GM23338 (cell line): ENCODE data around the gene MTA2.
"Not testable (repeated sequence)": the region's sequence is repeated elsewhere in the genome, so short reads cannot be mapped to it uniquely, and the experiment has no call there.

Source experiments
- CTCF ChIP-seq, 2 experiments: fragments of 200-600 bp in 1 of 2; sonication (generic) in 1 of 2; conservative IDR thresholded peaks; 2 replicates each; pipeline versions ENCODE4 v1.5.1 to v1.6.1; 2016 to 2017; ENCODE audit warnings: antibody characterized with exemption in 2 of 2, low read depth in 2 of 2, mild to moderate bottlenecking in 2 of 2, moderate library complexity in 1 of 2
- EZH2phosphoT487 ChIP-seq: fragments of 200-600 bp; sonication (generic); IDR thresholded peaks from one replicate; pipeline ENCODE4 v1.8.1; 2018; ENCODE audit warnings: antibody characterized with exemption; ENCODE audit not compliant: unreplicated experiment
- POLR2AphosphoS5 ChIP-seq: IDR thresholded peaks from 2 replicates; pipeline ENCODE4 v1.6.1; 2016; ENCODE audit warnings: antibody characterized with exemption, low read depth

GRCh38 chr11:62585356-62585755, 16.3 kb downstream of the MTA2 start:
- TF ChIP-seq CTCF (conservative IDR thresholded peaks at IDR 0.05; ENCODE audit: low read depth in 2 of 2); POLR2AphosphoS5; EZH2phosphoT487: not testable (repeated sequence)
